H4 (cell line): ENCODE results near the gene PPP3CB. TPM values are rescaled to one million over a fixed set of nuclear protein-coding genes. Genes with fewer than 3 reads are reported as not detected.
"Not testable (repeated sequence)": the region's sequence is repeated elsewhere in the genome, so short reads cannot be mapped to it uniquely, and the experiment has no call there.

Experiments used
- DNase-seq: peaks from one replicate; pipeline ENCODE4 v3.0.0-alpha.2; 2015; ENCODE audit warnings: low spot score
- total RNA-seq: library from RNA; depleted of rRNA; stranded (reverse); fragments of >200 nt; shearing (Covaris generic); gene quantifications from 2 replicates; pipeline ENCODE4 v1.2.3, GENCODE V29; 2014; rRNA removed

Gene PPP3CB
- total RNA-seq, 1 experiment from 2014 or later: 11.3 TPM

DNA sequence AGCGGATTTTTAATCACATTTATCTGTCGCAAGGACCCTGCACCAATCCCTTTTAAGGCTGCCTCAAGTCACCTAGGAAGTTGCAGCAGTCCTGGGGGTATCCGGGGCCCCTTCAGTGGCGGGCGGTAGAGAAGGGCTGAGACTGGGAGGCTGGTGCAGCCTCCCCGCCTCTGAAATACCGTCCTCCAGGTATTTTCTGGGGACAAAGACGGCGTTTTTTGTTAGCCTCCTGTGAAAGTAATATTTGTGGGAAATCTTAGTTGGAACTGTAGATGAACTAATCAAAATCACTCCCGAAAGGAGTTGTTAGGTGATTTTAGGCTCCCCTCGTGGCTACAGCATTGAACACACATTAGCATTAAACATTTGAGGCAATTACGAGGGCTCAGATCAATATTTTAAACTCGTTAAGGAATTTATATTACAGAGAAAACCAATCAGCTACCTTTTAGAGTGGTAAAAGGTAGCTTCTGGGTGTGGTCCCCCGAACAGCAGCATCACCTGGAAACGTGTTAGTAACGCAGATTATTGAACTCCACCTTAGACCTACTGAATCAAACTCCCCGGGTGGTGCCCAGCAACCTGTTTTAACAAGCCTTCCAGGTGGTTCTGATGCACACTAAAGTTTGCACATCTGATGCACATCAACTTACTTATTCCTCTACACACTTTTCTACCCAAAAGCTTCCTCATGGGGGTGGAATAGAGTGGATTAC lies 81.4 kb downstream of the PPP3CB start:
- no peak for DNase-seq

- peak; percentile 79 for DNase-seq
Measured at GRCh38 chr10:73413528-73414229, 82.1 kb downstream of the PPP3CB start, which contains the start of gene ANXA7. TSS of gene ANXA7 (minus strand) at chr10:73414058. CDS start at chr10:73400856, 13,202 bp downstream.

DNA sequence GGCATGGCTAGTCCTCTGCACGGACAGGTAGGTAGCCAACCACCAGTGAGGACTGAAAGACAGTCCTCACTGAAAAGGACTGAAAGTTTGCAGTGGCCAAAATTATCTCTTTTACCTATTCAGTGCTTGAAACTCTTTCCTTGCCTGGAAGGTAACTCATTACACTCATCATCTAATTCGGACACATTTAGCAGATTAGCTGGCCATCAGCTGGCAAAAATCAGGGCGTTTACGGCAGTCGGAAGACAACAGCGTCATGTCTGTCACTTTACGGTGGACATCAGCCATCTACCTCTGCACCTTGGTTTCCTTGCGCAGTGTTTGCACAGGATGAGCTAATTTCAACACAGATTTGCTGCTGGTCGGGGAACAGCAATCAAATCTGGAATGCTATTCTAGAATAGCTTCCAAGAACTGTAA lies 82.7 kb downstream of the PPP3CB start:
- DNase-seq: peak; percentile 68

GRCh38 chr10:73410897-73411296 lies 84.9 kb downstream of the PPP3CB start:
- DNase-seq: no peak

GRCh38 chr10:73408978-73409521 lies 86.8 kb downstream of the PPP3CB start:
- DNase-seq: no peak

DNA sequence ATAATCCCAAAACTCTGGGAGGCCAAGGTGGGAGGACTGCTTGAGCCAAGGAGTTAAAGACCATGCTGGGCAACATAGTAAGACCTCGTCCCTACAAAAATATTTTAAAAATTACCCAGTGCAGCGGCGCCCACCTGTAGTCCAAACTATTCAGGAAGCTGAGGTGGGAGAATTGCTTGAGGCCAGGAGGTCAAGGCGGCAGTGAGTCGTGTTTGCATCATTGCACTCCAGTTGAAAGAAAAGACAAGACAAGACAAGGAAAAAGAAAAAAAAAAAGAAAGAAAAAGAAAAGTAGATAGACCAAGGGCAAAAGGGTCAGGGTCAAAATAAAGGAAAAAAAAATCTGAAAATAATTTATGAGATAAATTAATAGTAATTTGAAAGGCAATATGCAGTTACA lies 87.8 kb downstream of the PPP3CB start:
- DNase-seq: no peak

DNA sequence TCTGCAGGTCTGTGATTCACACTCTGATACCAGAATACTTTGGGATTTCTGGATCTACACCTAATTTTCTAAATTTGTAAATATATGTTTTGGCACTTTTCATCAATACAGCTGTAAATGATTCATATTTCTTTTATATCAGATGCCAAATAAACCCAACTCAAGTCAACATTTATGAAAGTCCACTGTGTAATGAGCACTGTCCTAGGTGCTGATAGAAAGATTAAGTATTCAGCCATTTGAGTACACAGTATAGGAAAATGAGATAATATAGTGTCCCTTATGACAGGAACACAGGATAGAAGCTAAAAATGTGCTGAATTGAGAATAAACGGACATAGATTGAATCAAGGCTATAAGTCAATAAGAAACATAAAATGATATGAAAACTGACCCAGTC lies 88.3 kb downstream of the PPP3CB start:
- DNase-seq: no peak

GRCh38 chr10:73406846-73407245 lies 89.0 kb downstream of the PPP3CB start:
- DNase-seq: no peak

- DNase-seq: no peak
Measured at GRCh38 chr10:73405556-73405955, 90.3 kb downstream of the PPP3CB start.

GRCh38 chr10:73404690-73405089 lies 91.1 kb downstream of the PPP3CB start:
- DNase-seq: no peak

GRCh38 chr10:73401636-73402035 lies 94.2 kb downstream of the PPP3CB start:
- no peak for DNase-seq

GRCh38 chr10:73399063-73399462 lies 96.8 kb downstream of the PPP3CB start:
- no peak for DNase-seq

DNA sequence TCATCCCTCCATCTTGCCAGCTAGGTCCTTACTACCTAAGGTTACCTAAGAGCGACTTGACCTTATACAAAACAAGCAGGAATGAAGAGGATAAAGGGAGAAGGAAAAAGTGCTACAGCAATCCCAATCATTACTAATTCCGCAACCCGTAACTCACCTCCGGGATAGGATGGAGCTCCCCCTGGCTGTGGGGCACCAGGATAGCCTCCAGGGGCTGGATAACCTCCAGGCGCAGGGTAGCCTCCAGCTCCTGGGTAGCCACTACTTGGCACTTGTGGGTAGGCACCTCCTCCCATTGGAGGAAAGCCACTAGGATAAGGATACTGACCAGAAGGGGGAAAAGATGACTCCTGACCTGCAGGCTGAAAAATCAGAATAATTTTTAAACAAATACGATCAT lies 97.8 kb downstream of the PPP3CB start:
- DNase-seq: no peak

DNA sequence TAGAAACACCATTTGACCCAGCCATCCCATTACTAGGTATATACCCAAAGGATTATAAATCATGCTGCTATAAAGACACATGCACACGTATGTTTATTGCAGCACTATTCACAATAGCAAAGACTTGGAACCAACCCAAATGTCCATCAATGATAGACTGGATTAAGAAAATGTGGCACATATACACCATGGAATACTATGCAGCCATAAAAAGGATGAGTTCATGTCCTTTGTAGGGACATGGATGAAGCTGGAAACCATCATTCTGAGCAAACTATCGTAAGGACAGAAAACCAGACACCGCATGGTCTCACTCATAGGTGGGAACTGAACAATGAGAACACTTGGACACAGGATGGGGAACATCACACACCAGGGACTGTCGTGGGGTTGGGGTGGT lies 101.5 kb downstream of the PPP3CB start:
- DNase-seq: not testable (repeated sequence)

- no peak for DNase-seq
Measured at GRCh38 chr10:73388228-73388627, 107.6 kb downstream of the PPP3CB start.

- DNase-seq: no peak
Measured at GRCh38 chr10:73386583-73386982, 109.2 kb downstream of the PPP3CB start.

Other genes with a start within 250 kb of the PPP3CB start
- 73.3 and 80.1 TPM in 2 replicates for gene DNAJC9, start 248.8 kb downstream of the PPP3CB start, total RNA-seq
- gene MRPS16, start 243.4 kb downstream of the PPP3CB start, total RNA-seq: 57.6 and 71.6 TPM in 2 replicates
- gene CFAP70, start 137.2 kb downstream of the PPP3CB start, total RNA-seq: 0.18 and 0.54 TPM in 2 replicates
- gene ANXA7, start 82.0 kb downstream of the PPP3CB start, total RNA-seq: 139 and 143 TPM in 2 replicates
- gene MSS51, start 62.5 kb downstream of the PPP3CB start, total RNA-seq: 0.12 TPM in 1 of 2 replicates, not detected in the other
- gene USP54, start 95.3 kb upstream of the PPP3CB start, total RNA-seq: 16.6 and 19.1 TPM in 2 replicates
- gene MYOZ1, start 145.4 kb upstream of the PPP3CB start, total RNA-seq: 0.33 TPM in 1 of 2 replicates, not detected in the other
- 0.02 TPM in 1 of 2 replicates, not detected in the other for gene SYNPO2L, start 160.0 kb upstream of the PPP3CB start, total RNA-seq
- 1.7 and 24.6 TPM in 2 replicates for gene AGAP5, start 202.1 kb upstream of the PPP3CB start, total RNA-seq
- gene SEC24C, start 248.3 kb upstream of the PPP3CB start, total RNA-seq: 49.6 and 56.8 TPM in 2 replicates